H9 (cell line): ENCODE results near the gene CAB39. TPM values are rescaled to one million over a fixed set of nuclear protein-coding genes. Genes with fewer than 3 reads are reported as not detected.
"Not testable (repeated sequence)": the region's sequence is repeated elsewhere in the genome, so short reads cannot be mapped to it uniquely, and the experiment has no call there.

Experiments
- DNase-seq: peaks from one replicate; pipeline ENCODE4 v3.0.0-alpha.2; 2017
- H2AFZ ChIP-seq: one replicate; pipeline ENCODE4 v1.6.1; 2013; ENCODE audit warnings: mild to moderate bottlenecking, low read length, control low read depth, moderate library complexity
- H2AK5ac ChIP-seq: 2 replicates; pipeline ENCODE4 v1.6.1; 2013; ENCODE audit warnings: low read length, control low read depth, mixed read lengths; ENCODE audit not compliant: insufficient read length
- H2BK120ac ChIP-seq: one replicate; pipeline ENCODE4 v1.6.1; 2013; ENCODE audit warnings: low read depth, mild to moderate bottlenecking, low read length, control low read depth, inconsistent platforms; ENCODE audit not compliant: poor library complexity, severe bottlenecking
- H2BK12ac ChIP-seq: 2 replicates; pipeline ENCODE4 v1.6.1; 2013; ENCODE audit warnings: low read length, control low read depth, mixed read lengths, low read depth; ENCODE audit not compliant: insufficient read length
- H2BK15ac ChIP-seq: 2 replicates; pipeline ENCODE4 v1.6.1; 2013; ENCODE audit warnings: low read depth, low read length, control low read depth
- H2BK20ac ChIP-seq: one replicate; pipeline ENCODE4 v1.6.1; 2013; ENCODE audit warnings: low read depth, mild to moderate bottlenecking, low read length, control low read depth, inconsistent platforms; ENCODE audit not compliant: poor library complexity, severe bottlenecking
- H2BK5ac ChIP-seq: 2 replicates; pipeline ENCODE4 v1.6.1; 2013; ENCODE audit warnings: low read length, control low read depth, mixed read lengths; ENCODE audit not compliant: insufficient read length
- H3K14ac ChIP-seq: 2 replicates; pipeline ENCODE4 v1.6.1; 2013; ENCODE audit warnings: low read length, control low read depth; ENCODE audit not compliant: insufficient read depth
- H3K18ac ChIP-seq: 2 replicates; pipeline ENCODE4 v1.6.1; 2013; ENCODE audit warnings: low read depth, mild to moderate bottlenecking, mixed read lengths, low read length, control low read depth; ENCODE audit not compliant: insufficient read length
- H3K23ac ChIP-seq: 2 replicates; pipeline ENCODE4 v1.6.1; 2013; ENCODE audit warnings: low read length, control low read depth, mixed read lengths, low read depth; ENCODE audit not compliant: insufficient read length
- H3K23me2 ChIP-seq: 2 replicates; pipeline ENCODE4 v1.6.1; 2013; ENCODE audit warnings: low read depth, mild to moderate bottlenecking, mixed read lengths, low read length, control low read depth; ENCODE audit not compliant: insufficient read length, poor library complexity, severe bottlenecking
- H3K27ac ChIP-seq: 2 replicates; pipeline ENCODE4 v1.5.1; 2013; ENCODE audit warnings: low read length, control low read depth, mixed read lengths, low read depth; ENCODE audit not compliant: insufficient read length
- H3K27me3 ChIP-seq: 2 replicates; pipeline ENCODE4 v1.6.1; 2013; ENCODE audit warnings: low read length, control low read depth, inconsistent platforms; ENCODE audit not compliant: insufficient read depth
- H3K4ac ChIP-seq: 2 replicates; pipeline ENCODE4 v1.6.1; 2013; ENCODE audit warnings: low read depth, mild to moderate bottlenecking, control low read depth, inconsistent platforms, low read length, moderate library complexity
- H3K4me1 ChIP-seq: 2 replicates; pipeline ENCODE4 v1.6.1; 2013; ENCODE audit warnings: low read length, control low read depth, inconsistent platforms; ENCODE audit not compliant: insufficient read depth
- H3K4me2 ChIP-seq: 2 replicates; pipeline ENCODE4 v1.6.1; 2013; ENCODE audit warnings: low read length, control low read depth, mixed read lengths; ENCODE audit not compliant: insufficient read length, insufficient read depth
- H3K56ac ChIP-seq: 2 replicates; pipeline ENCODE4 v1.6.1; 2013; ENCODE audit warnings: low read depth, mild to moderate bottlenecking, mixed read lengths, low read length, control low read depth; ENCODE audit not compliant: insufficient read length
- H3K79me1 ChIP-seq: 2 replicates; pipeline ENCODE4 v1.6.1; 2013; ENCODE audit warnings: low read depth, mild to moderate bottlenecking, moderate library complexity, low read length, control low read depth, inconsistent platforms; ENCODE audit not compliant: insufficient read depth, poor library complexity, severe bottlenecking
- H3K79me2 ChIP-seq: 2 replicates; pipeline ENCODE4 v1.6.1; 2013; ENCODE audit warnings: low read length, control low read depth, inconsistent platforms; ENCODE audit not compliant: insufficient read depth
- H3K9ac ChIP-seq: 2 replicates; pipeline ENCODE4 v1.6.1; 2013; ENCODE audit warnings: low read length, control low read depth, mixed read lengths; ENCODE audit not compliant: insufficient read length; ENCODE audit errors: extremely low read depth
- H3K9me3 ChIP-seq: one replicate; pipeline ENCODE4 v1.6.1; 2013; ENCODE audit warnings: low read depth, low read length, inconsistent platforms; ENCODE audit not compliant: control insufficient read depth
- H3T11ph ChIP-seq: one replicate; pipeline ENCODE4 v1.6.1; 2013; ENCODE audit warnings: mild to moderate bottlenecking, low read length, control low read depth, inconsistent platforms
- H4K20me1 ChIP-seq: one replicate; pipeline ENCODE4 v1.6.1; 2013; ENCODE audit not compliant: control insufficient read depth, insufficient read length, insufficient read depth
- H4K5ac ChIP-seq: 2 replicates; pipeline ENCODE4 v1.6.1; 2013; ENCODE audit warnings: low read depth, mild to moderate bottlenecking, mixed read lengths, low read length, control low read depth; ENCODE audit not compliant: insufficient read length
- H4K8ac ChIP-seq: replicated peaks from 2 replicates; pipeline ENCODE4 v1.6.1; 2013; ENCODE audit warnings: low read length, control low read depth, mixed read lengths, low read depth; ENCODE audit not compliant: insufficient read length
- H4K91ac ChIP-seq: 2 replicates; pipeline ENCODE4 v1.6.1; 2013; ENCODE audit warnings: low read depth, mild to moderate bottlenecking, moderate library complexity, mixed read lengths, low read length, control low read depth; ENCODE audit not compliant: insufficient read length
- H3K27ac Mint-ChIP-seq, 3 experiments: 2 replicates in 2 of 3; 3 replicates in 1 of 3; pipeline ENCODE4 v1.8.0; 2020 to 2021; ENCODE audit warnings: mixed read lengths in 3 of 3, mild to moderate bottlenecking in 1 of 3, moderate library complexity in 1 of 3
- H3K27me3 Mint-ChIP-seq: 2 replicates; pipeline ENCODE4 v1.8.0; 2021; ENCODE audit warnings: low read depth, mild to moderate bottlenecking, moderate library complexity, mixed read lengths
- H3K36me3 Mint-ChIP-seq, 3 experiments: 2 replicates in 2 of 3; 3 replicates in 1 of 3; pipeline ENCODE4 v1.8.0; 2020 to 2021; ENCODE audit warnings: low read depth in 3 of 3, mixed read lengths in 3 of 3; ENCODE audit not compliant: insufficient read depth in 1 of 3
- H3K4me1 Mint-ChIP-seq, 2 experiments: 2 replicates each; pipeline ENCODE4 v1.8.0; 2020; ENCODE audit warnings: mixed read lengths in 2 of 2
- H3K4me3 Mint-ChIP-seq, 2 experiments: 2 replicates in 1 of 2; 3 replicates in 1 of 2; pipeline ENCODE4 v1.8.0; 2020 to 2021; ENCODE audit warnings: mild to moderate bottlenecking in 2 of 2, mixed read lengths in 2 of 2, moderate library complexity in 1 of 2
- H3K9me3 Mint-ChIP-seq, 2 experiments: 2 replicates in 1 of 2; 3 replicates in 1 of 2; pipeline ENCODE4 v1.8.0; 2020; ENCODE audit warnings: mild to moderate bottlenecking in 2 of 2, mixed read lengths in 2 of 2, moderate library complexity in 1 of 2
- CTCF ChIP-seq: fragments of 200-600 bp; sonication (generic); conservative IDR thresholded peaks from 3 replicates; pipeline ENCODE4 v1.8.0; 2021; ENCODE audit warnings: antibody characterized with exemption, mild to moderate bottlenecking
- whole genome bisulfite sequencing: extraction: QIAGEN DNeasy Blood & Tissue Kit; methylation state at CpG from one replicate; pipeline ENCODE4 v1.1.7; 2013; ENCODE audit warnings: missing lambda C conversion rate, low lambda C conversion rate, mixed read lengths; ENCODE audit not compliant: insufficient read length; ENCODE audit errors: extremely low coverage; 5-methylcytosine and 5-hydroxymethylcytosine counted together
- total RNA-seq: library from RNA; stranded (reverse); gene quantifications from 2 replicates; pipeline ENCODE4 v1.2.1, GENCODE V29; 2021

CAB39 gene
- total RNA-seq, 1 experiment from 2014 or later: 42.7 TPM

GRCh38 chr2:230697676-230698075, 15.0 kb upstream of the CAB39 start:
- H2AK5ac ChIP-seq: no peak overlapping the region
- H3K4me2 ChIP-seq: no peak overlapping the region

GRCh38 chr2:230698753-230699152, 13.9 kb upstream of the CAB39 start:
- not testable (repeated sequence) for H3K4me1 ChIP-seq, H3K36me3 Mint-ChIP-seq, H3K9ac ChIP-seq, H3K23me2 ChIP-seq, H3K4me1 Mint-ChIP-seq, H3K14ac ChIP-seq, H3K4me3 Mint-ChIP-seq, H3K79me1 ChIP-seq, H3K9me3 ChIP-seq, H4K20me1 ChIP-seq, H3K4me2 ChIP-seq, H2BK120ac ChIP-seq, H3K27me3 Mint-ChIP-seq, H3T11ph ChIP-seq, H2AK5ac ChIP-seq, H2AFZ ChIP-seq, H2BK5ac ChIP-seq, H3K27me3 ChIP-seq, H2BK15ac ChIP-seq, H4K91ac ChIP-seq, H2BK12ac ChIP-seq, H3K27ac ChIP-seq, H4K5ac ChIP-seq, H3K56ac ChIP-seq, H3K4ac ChIP-seq, H3K27ac Mint-ChIP-seq, H4K8ac ChIP-seq, H2BK20ac ChIP-seq, H3K79me2 ChIP-seq, H3K18ac ChIP-seq, DNase-seq, H3K9me3 Mint-ChIP-seq, H3K23ac ChIP-seq
- no CpG with 5 or more reads among the region's 3 CpGs for WGBS

More at GRCh38 chr2:230697676-230698075, 15.0 kb upstream of the CAB39 start:
- H3K56ac ChIP-seq: no peak overlapping the region
- no peaks in the 10 kb centered on the region for H3K9me3 ChIP-seq
- H3K27me3 ChIP-seq: no peaks in the 10 kb centered on the region
- peaks cover 0 to 4% (median 0%) of the 10 kb centered on the region in 3 experiments; a peak in 4 of 7 replicates for H3K36me3 Mint-ChIP-seq
- no peak overlapping the region for H2BK12ac ChIP-seq
- H3K79me1 ChIP-seq: no peaks in the 10 kb centered on the region
- peaks cover 0 to 4% of the 10 kb centered on the region in 2 experiments; a peak in 3 of 4 replicates for H3K4me1 Mint-ChIP-seq
- H4K8ac ChIP-seq: no peak overlapping the region
- no peak overlapping the region for H3K18ac ChIP-seq
- WGBS: no CpG with 5 or more reads among the region's 4 CpGs
- H3K9ac ChIP-seq: no peak overlapping the region
- no peak overlapping the region for H3T11ph ChIP-seq
- no peak overlapping the region for H2BK15ac ChIP-seq
- H2BK120ac ChIP-seq: no peak overlapping the region
- H3K4ac ChIP-seq: no peak overlapping the region
- no peaks in the 10 kb centered on the region for H3K4me1 ChIP-seq
- H4K5ac ChIP-seq: no peak overlapping the region
- no peak overlapping the region for H2AFZ ChIP-seq
- no peaks in the 10 kb centered on the region for H3K27me3 Mint-ChIP-seq
- no peaks in the 10 kb centered on the region for H3K23me2 ChIP-seq
- no peaks in the 10 kb centered on the region for H3K79me2 ChIP-seq
- H3K14ac ChIP-seq: no peak overlapping the region
- H3K4me3 Mint-ChIP-seq: no peak overlapping the region
- no peak overlapping the region for H2BK5ac ChIP-seq
- H4K20me1 ChIP-seq: no peaks in the 10 kb centered on the region
- H3K27ac Mint-ChIP-seq: no peak overlapping the region
- no peak for DNase-seq
- H4K91ac ChIP-seq: no peak overlapping the region
- no peak overlapping the region for H3K27ac ChIP-seq
- H2BK20ac ChIP-seq: no peak overlapping the region
- TF ChIP-seq CTCF: no peak
- H3K23ac ChIP-seq: no peak overlapping the region
- peaks cover 3% of the 10 kb centered on the region in 2 experiments; a peak in 3 of 5 replicates for H3K9me3 Mint-ChIP-seq
